HS-27A (cell line): ENCODE data around the gene ARMC9.

Experiments used
- DNase-seq: peaks from one replicate; pipeline ENCODE4 v3.0.0-alpha.2; 2012; ENCODE audit warnings: low read depth, missing footprints

The ARMC9 gene

DNA sequence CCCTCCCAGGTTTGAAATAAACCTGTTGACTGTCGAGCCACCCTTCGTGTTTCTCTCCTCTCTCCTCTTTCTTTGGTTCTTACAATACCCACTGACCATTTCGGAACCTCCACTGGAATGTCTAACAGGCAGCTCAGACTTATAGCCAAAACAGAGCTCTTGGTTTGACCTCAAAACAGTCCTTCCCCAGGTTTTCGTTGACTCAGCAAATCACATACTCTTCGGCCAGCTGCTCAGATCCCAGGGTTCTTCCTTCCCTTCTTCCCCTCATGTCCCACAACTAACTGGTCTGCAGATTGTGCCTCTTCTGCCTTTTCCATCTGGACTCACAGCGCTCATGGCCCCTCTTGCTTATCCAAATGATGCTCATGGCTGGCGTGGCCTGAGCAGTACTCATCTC is 4.7 kb downstream of the ARMC9 start:
- no peak for DNase-seq

DNA sequence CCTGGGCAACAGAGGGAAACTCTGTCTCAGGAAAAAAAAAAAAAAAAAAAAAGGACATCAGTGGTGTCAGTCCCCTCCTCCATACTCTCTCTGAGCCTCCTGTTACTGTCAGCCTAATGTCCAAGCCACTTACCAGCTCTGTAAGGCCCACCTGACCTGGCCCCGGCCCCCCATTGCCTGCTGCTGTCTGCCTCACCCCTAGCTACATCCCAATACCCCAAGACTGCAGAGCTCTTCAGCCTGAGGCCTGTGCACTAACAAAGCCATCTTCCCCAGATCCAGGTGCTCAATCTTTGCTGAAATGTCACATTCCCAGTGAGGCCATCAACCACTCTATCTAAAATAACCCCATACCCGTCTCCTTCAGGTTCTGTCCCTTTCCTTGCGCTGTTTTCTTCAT is 5.7 kb downstream of the ARMC9 start:
- DNase-seq: no peak

DNA sequence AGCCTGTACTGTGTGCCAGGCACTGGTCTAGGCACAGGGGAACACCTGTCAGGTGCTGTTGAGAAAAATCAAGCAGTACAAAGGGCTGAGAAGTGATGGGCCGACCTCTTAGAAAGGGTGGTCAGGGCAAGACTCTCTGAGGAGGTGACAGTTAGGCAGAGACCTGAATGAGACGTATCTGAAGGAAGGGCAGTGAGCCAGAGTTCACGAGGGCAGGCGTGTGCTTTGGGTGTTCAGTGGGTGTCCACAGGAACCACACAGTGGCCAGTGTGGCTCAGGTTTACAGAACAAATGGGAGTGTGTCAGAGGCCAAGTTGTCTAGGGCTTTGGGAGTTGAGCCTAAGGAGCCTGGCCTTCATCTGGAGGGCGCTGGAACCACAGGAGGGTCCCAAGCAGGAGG is 6.2 kb downstream of the ARMC9 start:
- DNase-seq: no peak

DNA sequence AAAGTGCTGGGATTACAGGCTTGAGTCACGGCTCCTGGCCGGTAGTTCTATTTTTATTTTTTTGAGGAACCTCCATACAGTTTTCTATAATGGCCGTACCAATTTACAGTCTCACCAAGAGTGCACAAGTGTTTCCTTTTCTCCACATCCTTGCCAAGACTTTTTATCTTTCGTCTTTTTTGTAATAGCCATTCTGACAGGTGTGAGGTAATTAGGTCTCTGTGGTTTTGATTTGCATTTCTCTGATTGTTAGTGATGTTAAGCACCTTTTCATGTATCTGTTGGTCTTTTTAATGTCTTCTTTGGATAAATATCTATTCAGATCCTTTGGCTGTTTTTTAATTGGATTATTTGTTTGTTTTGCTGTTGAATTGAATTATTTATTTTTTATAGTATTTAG is 9.3 kb downstream of the ARMC9 start:
- no peak for DNase-seq

DNA sequence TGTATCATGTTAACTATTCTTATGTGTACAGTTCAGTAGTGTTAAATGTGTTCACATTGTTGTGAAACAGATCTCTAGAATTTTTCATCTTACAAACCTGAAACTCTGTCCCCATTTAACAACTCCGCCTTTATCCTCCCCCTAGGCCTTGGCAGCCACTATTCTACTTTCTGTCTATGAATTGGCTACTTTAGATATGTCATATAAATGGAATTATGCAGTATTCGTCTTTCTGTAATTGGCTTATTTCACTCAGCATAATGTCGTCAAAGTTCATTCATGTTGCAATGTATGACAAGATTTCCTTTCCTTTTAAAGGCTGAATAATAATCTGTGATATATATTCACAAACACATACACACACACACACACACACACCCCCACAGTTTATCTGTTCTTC is 12.4 kb downstream of the ARMC9 start:
- no peak for DNase-seq

DNA sequence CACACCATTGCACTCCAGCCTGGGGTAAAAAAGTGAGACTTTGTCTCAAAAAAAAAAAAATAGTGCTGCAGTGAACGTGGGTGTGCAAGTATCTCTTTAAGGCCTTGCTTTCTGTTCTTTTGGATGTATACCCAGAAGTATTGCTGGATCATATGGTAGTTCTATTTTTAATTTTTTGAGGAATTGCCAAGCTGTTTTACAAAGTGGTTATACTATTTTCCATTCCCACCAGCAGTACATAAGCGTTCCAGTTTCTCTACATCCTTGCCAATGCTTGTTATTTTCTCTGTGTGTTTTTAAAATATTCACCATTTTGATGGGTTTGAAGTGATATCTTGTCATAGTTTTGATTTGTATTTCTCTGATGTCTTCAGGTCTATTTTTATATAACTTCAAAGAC is 13.1 kb downstream of the ARMC9 start:
- no peak for DNase-seq

DNA sequence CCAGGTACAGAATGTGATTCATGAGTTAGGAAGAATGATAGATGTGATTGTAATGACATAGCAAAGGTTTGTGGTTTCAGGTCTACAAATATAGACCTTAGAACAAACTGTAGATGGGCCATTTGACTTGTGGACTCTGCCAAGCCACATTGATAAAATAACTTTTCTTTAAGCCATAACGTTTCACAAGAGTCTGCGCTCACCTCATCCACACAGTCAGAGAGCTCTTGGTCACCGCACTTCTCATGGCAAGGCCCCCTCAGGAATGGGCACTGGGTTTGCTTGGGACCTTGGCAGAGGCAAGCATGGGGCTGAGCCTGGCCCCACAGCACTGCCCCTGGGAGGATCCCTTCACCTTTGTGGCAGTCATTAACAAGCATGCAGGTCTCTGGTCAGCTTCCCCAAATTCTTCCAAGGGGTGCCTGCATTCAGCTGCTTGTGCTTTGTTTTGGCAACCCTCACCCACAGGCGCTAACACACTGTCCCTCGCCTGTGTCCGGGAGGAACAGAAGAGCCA is 14.0 kb downstream of the ARMC9 start:
- no peak for DNase-seq

DNA sequence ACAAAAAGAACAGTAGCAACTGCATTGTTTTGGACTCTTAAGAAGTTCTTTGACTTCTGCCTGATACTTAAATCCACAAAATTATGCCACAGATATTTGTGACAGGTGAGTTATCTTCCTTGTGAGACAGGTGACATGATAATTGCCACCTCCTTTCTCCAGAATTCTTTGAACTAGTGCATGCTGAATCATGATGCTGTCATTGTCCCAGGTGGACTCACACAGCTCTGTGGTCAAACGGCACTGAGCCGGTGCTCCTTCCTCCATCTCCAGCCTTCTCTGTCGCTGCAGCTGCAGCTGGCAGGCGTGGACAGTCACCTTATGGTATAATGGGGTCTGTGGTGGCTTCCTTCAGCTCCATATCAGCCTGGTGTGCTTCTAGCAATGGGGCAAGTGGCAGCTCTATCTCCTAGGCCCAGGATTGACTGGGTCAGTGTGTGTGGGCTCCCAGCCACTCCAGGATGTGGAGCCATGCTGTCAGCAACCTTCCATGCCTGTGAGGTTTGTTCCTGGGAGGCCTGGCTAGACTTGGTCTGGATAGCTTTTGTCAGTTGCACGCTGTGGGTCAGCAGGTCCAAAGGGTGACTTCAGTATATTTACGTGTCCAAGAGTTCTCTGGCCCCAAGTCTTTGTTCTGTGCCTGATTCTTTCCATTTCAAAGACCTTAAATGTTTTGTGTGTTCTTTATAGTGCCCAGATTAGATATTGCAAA is 15.7 kb downstream of the ARMC9 start:
- DNase-seq: no peak

DNA sequence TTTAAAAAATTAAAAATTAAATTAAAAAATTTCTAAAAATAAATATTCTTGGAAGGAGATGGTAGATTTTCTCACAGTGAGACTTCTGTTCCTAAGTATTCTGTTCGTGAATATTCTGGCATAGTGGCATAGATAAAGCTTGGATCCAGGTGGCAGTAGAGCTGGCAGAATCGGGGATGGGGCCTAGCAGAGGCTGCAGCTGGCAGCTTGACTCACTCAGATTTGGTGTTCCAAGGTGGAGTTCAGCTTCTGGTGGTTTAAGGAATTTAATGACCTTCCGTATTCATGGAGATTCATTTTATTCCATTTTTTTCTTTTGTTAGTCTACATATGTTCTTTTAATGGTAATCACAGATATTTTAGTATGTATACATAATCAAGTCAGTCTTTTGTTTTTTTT is 19.9 kb downstream of the ARMC9 start:
- DNase-seq: no peak

DNA sequence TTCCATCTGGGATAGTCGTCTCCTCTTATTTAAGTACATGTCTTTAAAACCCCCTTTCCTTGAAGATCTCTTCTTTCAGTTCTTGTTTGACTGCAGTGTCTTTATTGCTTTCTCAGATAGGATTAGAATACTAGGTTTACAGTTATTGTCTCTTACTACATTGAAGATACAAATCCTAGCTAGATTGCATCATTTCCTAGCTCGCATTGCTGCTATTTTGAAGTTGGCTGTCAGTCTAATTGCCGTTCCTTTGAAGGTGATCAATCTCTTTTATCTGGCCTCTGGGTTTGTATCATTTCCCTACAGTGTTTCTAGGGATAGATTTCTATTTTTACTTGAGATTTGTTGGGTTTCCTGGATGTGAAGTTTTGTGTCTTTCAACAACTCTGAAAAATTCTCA is 20.9 kb downstream of the ARMC9 start:
- no peak for DNase-seq

DNA sequence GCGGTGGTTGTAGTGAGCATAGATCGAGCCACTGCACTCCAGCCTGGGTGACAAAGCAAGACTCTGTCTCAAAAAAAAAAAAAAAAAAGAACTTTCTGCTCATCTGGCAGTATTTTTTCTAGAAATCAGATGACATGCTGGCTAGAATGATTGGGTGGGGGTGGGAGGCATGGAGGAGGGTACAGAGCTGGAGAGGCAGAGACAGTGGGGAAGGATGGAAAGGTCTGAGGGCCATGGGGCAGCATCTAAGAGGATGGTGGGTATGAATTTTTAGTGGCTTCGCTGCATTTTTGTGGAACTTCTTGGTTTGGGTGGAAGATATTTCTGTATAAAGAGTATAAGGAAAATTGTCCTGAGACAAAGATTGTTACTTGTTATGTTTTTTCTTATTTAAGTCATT is 23.3 kb downstream of the ARMC9 start:
- DNase-seq: no peak

DNA sequence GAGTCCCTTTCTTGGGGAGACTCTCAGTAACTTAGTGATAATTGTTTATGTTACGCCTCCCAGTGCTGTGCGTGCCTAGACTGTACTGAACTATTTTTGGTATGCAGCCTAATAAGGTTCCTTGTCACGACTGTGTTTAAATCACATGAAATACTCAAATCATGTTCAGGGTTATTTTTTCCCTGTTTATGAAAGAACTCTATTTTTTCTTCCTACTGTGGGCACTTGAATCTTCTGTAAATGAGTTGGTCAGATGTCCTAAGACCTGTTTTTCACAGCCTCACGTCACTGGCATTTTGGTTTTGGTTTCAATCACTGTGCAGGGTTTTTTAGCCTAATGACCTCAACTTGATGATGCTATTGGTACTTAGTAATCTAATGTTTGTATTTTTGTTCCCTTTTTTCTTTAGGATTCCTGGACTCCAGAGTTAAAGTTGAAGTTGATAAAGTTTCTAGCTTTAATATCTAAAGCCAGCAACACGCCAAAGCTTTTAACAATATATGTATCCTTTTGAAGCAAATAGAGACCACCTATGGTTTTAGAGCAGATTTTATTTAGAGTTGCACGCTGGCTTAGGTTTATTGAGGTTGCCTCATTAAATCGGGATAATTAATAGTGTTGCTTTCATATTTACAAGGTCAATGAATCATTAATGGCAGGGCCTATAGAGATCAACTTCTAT is 24.0 kb downstream of the ARMC9 start:
- no peak for DNase-seq

DNA sequence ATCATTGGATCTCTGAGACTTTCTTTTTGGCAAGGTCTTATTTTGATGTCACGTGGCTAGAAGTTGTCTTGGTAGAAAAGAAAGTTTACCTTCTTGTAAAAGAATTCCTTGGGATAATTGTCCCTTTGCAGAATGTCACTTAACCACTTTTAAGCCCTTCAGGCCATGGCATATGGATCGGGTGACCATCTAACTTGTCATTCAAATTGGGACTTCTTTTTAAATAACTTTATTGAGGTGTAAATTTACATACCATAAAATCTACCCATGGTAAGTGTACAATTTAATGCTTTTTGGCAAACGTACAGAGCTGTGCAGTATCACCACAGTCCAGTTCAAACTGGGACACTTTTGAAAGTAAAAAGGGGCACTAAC is 24.6 kb downstream of the ARMC9 start:
- no peak for DNase-seq

DNA sequence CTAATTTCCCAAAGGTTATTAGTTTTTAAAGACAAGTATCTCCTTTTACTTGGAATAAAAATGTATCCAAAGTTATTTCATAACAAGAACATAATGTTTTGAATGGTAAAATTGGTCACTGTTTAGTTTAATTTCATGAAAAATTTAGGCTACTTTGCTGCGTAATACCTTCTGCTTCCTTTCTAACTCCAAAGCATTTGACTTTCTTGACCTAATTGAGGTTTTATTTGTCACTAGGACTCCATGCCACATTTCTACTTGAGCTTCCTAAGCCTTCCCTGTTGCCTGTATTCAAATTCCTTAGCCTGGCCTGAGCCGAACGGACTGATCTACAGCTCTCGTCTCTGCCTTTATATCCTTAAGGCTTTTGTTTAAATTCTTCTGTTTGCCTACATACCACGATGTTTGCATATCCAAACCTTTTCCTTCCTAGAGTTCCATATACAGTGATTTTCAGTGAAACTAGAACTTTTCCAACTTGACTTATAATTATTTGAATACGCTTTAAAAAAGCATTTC is 25.1 kb downstream of the ARMC9 start:
- DNase-seq: no peak

DNA sequence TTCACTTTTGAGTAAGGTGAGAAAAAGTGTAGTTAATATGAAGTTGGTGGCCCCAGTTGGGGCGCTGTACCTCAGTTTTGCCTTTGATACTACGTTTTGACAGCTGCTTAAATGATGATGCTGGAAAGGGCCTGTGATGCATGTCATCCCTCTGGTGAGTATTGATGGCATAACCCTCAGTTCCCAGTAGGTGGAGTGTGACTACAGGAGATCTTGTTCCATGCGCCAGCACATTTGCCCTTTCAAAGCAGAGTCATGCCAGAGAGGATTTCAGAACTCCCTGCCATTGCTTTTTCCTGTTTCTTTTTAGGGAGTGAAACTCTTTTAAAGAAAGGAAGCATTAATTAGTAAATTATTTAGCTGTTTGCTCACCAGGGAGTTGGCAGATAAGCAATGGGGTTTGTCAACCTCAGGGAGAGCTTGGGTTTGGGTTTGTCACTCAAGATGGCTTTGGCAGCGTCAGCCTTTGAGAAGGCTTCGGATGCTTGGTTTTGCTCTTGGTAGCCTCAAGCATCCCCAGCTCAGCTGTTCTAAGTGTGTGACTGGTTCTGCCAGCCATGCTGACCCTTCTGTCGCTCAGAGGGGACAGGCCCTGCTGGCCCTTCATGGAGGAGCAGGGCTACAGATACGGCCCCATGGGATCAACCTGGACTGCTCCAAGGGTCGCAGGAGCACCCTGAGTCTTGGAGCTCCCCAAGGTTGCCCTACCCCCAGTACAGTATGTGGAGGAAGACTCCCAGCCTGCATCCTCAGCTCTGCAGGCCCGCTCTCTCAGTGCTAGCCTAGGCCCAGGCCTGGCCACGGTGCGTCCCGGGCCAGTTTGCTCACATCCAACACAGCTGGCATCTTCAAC is 29.1 kb downstream of the ARMC9 start:
- peak; percentile 26 for DNase-seq

DNA sequence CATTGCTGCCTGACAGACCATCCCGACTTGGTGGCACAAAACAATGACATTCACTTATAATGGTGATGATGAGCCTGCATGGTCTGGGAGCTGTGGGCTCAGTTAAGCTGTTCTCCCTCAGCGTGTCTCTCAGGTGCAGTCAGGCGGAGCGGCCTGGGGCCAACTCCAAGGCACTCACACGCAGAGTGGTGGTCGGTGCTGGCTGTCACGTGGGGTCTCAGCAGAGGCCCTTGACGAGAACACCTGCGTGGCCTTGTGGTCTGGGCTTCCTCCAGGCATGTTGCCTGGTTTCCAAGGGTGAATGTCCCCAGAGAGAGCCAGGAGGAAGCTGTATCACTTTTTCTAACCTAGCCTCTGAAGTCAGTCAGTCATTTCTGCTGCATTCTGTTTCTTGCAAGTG is 29.8 kb downstream of the ARMC9 start:
- DNase-seq: no peak

DNA sequence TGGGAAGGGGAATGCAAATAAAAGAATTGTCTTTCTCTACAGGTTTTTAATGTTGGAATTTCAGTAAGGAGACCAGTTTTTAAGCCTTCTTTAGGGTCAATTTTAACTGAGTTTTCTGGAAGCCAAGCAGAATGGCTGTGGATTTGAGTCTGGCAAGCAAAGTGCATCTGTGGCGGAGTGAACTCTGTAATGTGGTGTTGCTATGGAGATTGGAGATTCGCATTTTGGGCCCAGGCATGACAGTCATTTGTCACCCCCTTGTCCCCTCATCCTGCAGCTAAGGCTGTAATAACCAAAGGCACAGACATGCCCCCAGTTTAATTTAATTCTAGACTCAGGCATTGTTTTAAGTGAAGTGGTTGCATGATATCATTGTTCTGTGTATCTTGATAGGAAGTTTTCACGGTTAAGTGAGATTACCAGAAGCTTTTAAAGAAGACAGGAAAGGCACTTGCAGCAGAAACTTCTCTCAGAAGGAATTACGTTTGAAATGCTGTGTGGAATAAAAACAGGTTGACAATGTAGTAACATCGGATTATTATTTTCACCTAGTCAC is 30.6 kb downstream of the ARMC9 start:
- DNase-seq: no peak

DNA sequence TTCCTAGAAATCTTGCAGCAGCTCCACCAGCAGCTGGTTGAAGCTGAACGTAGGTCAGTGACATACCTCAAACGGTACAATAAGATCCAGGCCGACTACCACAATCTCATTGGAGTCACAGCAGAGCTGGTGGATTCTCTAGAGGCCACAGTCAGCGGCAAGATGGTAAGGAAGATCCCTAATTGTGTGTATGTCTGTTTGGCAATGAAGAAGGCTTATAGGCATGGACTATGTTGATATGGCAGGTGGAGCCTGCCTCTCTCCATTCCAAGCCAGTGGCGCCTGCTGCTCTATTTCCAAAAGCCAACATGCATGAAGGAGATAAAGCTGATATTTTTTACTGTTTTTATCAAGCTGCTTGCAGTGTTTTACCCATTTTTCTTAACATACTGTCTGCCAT is 36.8 kb downstream of the ARMC9 start:
- DNase-seq: no peak

DNA sequence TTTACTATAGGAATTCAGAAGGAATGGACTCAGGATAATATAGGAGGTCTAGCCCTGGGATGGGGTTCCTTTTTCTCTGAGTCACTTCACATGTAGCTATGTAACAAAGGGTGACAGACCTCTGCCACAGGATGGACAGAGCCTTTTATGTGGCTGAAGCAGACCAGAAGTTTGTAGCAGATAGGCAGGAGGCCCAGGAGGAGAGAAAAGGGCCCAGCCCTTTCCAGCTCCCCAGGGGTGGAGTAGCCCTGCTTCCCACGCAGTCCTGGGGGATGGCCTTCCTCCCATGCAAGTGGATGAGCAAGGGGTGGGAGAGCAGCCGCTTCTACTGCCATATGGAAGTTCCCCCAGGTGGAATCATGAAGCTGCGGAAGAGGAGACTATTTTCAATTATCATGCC is 40.3 kb downstream of the ARMC9 start:
- no peak for DNase-seq

DNA sequence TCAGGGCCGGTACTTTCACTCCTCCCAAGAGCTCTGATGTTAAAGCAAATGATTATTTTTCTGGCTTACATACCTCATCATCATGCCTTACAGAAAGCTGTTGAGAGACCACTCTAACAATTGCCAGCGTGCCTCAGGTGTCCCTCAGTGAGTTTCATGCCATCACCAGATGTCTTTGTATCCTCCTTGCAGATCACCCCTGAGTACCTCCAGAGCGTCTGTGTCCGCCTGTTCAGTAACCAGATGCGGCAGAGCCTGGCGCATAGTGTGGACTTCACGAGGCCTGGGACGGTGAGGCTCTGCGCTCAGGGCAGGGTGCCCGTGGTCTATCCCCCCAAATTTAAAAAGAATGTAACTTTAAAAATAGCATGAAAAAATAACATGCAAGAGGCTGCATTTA is 41.3 kb downstream of the ARMC9 start:
- DNase-seq: no peak

DNA sequence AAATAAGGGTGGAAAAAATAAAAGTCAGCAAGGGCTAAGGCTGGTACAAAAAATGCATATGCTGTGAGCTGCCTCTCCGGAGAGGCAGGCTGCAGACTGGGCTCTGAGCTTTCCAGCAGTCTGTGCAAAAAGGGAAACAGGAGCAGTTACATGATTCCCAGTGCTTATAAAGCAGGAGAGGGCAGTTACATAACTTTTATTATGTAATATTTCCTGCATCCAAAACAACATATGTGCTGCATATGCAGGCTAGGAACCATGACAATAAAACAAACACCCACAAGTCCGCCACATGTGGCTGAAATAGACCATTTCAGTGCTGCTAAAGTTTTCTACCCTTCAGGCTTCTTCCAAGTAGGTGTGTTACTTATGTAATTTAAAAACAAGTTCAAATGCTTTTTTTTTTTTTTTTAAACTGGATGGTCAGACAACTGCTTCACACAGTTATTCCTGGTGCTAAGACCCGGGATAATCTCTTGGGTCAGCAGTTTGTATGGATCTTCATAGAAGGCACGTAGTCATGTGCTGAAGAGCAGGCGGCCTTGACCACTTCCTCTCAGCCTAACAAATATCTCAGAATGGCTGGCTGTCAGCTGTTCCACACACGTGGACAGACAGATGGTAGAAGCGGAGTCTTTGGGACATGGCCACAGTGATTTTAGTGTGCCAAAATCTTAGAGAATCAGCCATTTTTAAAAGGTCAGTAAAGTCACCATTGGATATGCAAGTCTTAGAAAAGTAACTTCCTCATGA is 43.5 kb downstream of the ARMC9 start:
- no peak for DNase-seq

DNA sequence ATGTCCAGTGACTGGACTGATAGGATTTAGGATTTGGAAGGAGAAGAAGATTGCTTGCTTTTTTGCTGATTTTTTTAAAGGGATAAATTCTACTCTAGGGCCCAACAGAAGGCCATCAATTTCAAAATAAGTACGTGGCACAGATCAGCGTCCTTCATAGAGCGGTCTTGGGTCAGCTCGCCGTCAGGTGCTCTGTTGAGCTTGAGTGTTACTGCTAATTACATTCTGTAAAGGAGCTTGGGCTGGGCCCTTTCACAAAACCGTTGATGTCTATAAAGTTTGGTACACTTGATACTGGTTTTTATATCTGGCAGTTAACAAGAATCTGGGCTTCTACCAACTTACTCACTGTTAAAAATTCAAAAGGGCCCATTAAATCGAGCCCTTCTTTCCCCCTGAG is 45.4 kb downstream of the ARMC9 start:
- DNase-seq: no peak
